WERI-Rb-1 (cell line): Measurements from ENCODE around the gene OGG1.

Source experiments
- DNase-seq: peaks from one replicate; pipeline ENCODE4 v3.0.0-alpha.2; 2020
- H3K27ac ChIP-seq: fragments of 250-450 bp; sonication (Bioruptor Pico); 2 replicates; pipeline ENCODE4 v1.5.1; 2020; ENCODE audit warnings: mild to moderate bottlenecking, moderate library complexity
- H3K27me3 ChIP-seq: fragments of 250-450 bp; sonication (Bioruptor Pico); 2 replicates; pipeline ENCODE4 v1.5.1; 2021; ENCODE audit warnings: mild to moderate bottlenecking, low read depth, moderate library complexity; ENCODE audit not compliant: insufficient read depth, severe bottlenecking
- H3K36me3 ChIP-seq: fragments of 250-450 bp; sonication (Bioruptor Pico); 2 replicates; pipeline ENCODE4 v1.5.1; 2020; ENCODE audit warnings: mild to moderate bottlenecking, moderate library complexity
- H3K4me3 ChIP-seq: 2 replicates; pipeline ENCODE4 v1.5.1; 2011; ENCODE audit warnings: low read depth, mild to moderate bottlenecking, control low read depth, low read length
- H3K9me3 ChIP-seq: fragments of 250-450 bp; sonication (Bioruptor Pico); 2 replicates; pipeline ENCODE4 v1.5.1; 2021; ENCODE audit warnings: mild to moderate bottlenecking, moderate library complexity; ENCODE audit not compliant: severe bottlenecking
- CTCF ChIP-seq: IDR thresholded peaks from 2 replicates; pipeline ENCODE4 v1.5.1; 2011; ENCODE audit warnings: low read depth, mild to moderate bottlenecking, control low read depth, inconsistent platforms, low read length

The OGG1 gene

GRCh38 chr3:9721015-9721699 lies 28.6 kb upstream of the OGG1 start:
- H3K27me3 ChIP-seq = no peaks in the 10 kb centered on the region
- 0 out of 2 replicates have a peak overlapping the region, but pooled peaks have one; percentile 3 for H3K27ac ChIP-seq
- TF ChIP-seq CTCF = peak; percentile 21; the same call in 1 of the 2 replicates
- H3K9me3 ChIP-seq = no peaks in the 10 kb centered on the region
- no peak overlapping the region; the same call in 1 of the 2 replicates for H3K4me3 ChIP-seq
- DNase-seq = peak; percentile 41
- H3K36me3 ChIP-seq = no peaks in the 10 kb centered on the region

- TF ChIP-seq CTCF = no peak
- H3K27me3 ChIP-seq = no peaks in the 10 kb centered on the region
- no peak overlapping the region for H3K4me3 ChIP-seq
Measured at GRCh38 chr3:9721700-9722060, 28.1 kb upstream of the OGG1 start.

GRCh38 chr3:9725775-9726515 lies 23.8 kb upstream of the OGG1 start:
- TF ChIP-seq CTCF = no peak
- H3K27me3 ChIP-seq = no peaks in the 10 kb centered on the region
- H3K4me3 ChIP-seq = no peak overlapping the region
- no peak overlapping the region for H3K27ac ChIP-seq
- DNase-seq = no peak
- no peaks in the 10 kb centered on the region for H3K36me3 ChIP-seq
- no peaks in the 10 kb centered on the region for H3K9me3 ChIP-seq

More at GRCh38 chr3:9721700-9722060, 28.1 kb upstream of the OGG1 start:
- Histone ChIP-seq H3K36me3 (no peaks in the 10 kb centered on the region), H3K9me3 (no peaks in the 10 kb centered on the region), H3K27ac (no peak overlapping the region)
- no peak for DNase-seq

GRCh38 chr3:9727041-9727595 lies 22.6 kb upstream of the OGG1 start:
- H3K9me3 ChIP-seq = no peaks in the 10 kb centered on the region
- no peaks in the 10 kb centered on the region for H3K27me3 ChIP-seq
- peak; percentile 60 for TF ChIP-seq CTCF
- H3K27ac ChIP-seq = no peak overlapping the region
- H3K36me3 ChIP-seq = peaks cover 5% of the 10 kb centered on the region
- no peak overlapping the region for H3K4me3 ChIP-seq
- peak; percentile 33 for DNase-seq

- no peak for TF ChIP-seq CTCF
- no peak overlapping the region for H3K4me3 ChIP-seq
- peaks cover 7% of the 10 kb centered on the region for H3K36me3 ChIP-seq
- no peaks in the 10 kb centered on the region for H3K27me3 ChIP-seq
- no peak overlapping the region for H3K27ac ChIP-seq
- no peaks in the 10 kb centered on the region for H3K9me3 ChIP-seq
- no peak for DNase-seq
Measured at GRCh38 chr3:9727743-9728142, 22.0 kb upstream of the OGG1 start.
